ENCODE results near the gene NKAIN4.

The NKAIN4 gene

DNA sequence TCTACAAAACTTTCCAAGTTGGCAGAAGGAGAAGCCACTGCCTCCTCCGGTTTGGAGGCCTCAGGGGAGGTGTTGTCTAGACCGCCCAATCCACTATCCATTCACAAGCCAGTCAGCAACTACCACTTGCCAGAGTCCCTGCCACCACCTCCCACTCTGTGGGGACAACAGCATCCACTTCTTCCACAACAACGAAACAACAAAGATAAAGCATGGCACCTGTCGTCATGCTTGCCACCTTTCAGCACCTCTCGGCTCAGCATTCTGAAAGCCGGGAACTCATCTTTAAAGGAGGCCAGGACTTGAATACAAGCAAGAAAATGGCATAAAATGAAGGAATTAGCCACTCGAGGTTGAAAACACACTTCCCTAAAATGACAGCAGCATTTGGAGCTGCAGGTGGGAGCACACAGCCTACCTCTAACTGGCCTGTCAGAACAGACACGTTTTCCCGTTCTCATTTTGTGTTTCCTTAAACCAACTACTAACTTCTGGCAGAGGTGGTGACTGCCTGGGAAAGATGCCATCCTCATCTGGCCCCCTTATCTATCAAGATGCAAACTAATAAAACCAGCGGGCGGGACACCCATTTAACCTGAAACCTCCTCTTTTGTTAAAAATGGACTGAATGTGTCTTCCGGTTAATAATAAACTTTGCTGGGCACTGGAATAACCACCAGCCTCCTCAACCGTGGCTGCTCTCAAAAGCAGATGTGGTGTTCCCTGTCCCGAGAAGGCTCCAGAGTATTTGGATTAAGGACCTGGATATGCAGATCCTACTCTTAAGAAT lies 60.1 kb downstream of the NKAIN4 start:
- Histone ChIP-seq H4K20me1 (ENCODE audit: insufficient read depth, low read length) (peaks cover 25% of the 10 kb centered on the region), H3K9me2 (replicated peaks; ENCODE audit: insufficient read depth, low read length) (no peaks in the 10 kb centered on the region), H3F3A (ENCODE audit: insufficient read depth, low read length) (no peaks in the 10 kb centered on the region), H3K27ac (ENCODE audit: low read length) (no peak overlapping the region), H3K36me3 (replicated peaks; ENCODE audit: insufficient read depth, low read length) (peaks cover 5% of the 10 kb centered on the region; the same call in 1 of the 2 replicates), H3K4me1 (ENCODE audit: low read length) (no peaks in the 10 kb centered on the region), H3K79me2 (ENCODE audit: low read length) (peaks cover 28% of the 10 kb centered on the region), H3K4me2 (ENCODE audit: low read depth, low read length) (no peak overlapping the region), H3K4me3 (ENCODE audit: low read length) (no peak overlapping the region), H2AFZ (ENCODE audit: low read length) (no peak overlapping the region), H3K9me3 (replicated peaks; ENCODE audit: insufficient read depth, low read length) (no peaks in the 10 kb centered on the region), H3K9ac (ENCODE audit: low read length) (no peak overlapping the region), H3K27me3 (replicated peaks; ENCODE audit: insufficient read depth, low read length) (no peaks in the 10 kb centered on the region)
- no peak for TF ChIP-seq EZH2 (optimal IDR thresholded peaks at IDR 0.05; ENCODE audit: low read depth, low read length)
- no peak for TF ChIP-seq EZH2phosphoT487 (IDR thresholded peaks at IDR 0.05; ENCODE audit: low read length)
- TF ChIP-seq, protein P1, sequence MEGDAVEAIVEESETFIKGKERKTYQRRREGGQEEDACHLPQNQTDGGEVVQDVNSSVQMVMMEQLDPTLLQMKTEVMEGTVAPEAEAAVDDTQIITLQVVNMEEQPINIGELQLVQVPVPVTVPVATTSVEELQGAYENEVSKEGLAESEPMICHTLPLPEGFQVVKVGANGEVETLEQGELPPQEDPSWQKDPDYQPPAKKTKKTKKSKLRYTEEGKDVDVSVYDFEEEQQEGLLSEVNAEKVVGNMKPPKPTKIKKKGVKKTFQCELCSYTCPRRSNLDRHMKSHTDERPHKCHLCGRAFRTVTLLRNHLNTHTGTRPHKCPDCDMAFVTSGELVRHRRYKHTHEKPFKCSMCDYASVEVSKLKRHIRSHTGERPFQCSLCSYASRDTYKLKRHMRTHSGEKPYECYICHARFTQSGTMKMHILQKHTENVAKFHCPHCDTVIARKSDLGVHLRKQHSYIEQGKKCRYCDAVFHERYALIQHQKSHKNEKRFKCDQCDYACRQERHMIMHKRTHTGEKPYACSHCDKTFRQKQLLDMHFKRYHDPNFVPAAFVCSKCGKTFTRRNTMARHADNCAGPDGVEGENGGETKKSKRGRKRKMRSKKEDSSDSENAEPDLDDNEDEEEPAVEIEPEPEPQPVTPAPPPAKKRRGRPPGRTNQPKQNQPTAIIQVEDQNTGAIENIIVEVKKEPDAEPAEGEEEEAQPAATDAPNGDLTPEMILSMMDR (IDR thresholded peaks at IDR 0.05; ENCODE audit: low read length), result no peak
- DNase-seq, result no peak

GRCh38 chr20:63192721-63193120 lies 61.5 kb downstream of the NKAIN4 start:
- TF ChIP-seq, protein P1 (IDR thresholded peaks at IDR 0.05; ENCODE audit: low read length), result no peak
- no peak for TF ChIP-seq EZH2phosphoT487 (IDR thresholded peaks at IDR 0.05; ENCODE audit: low read length)
- TF ChIP-seq EZH2 (optimal IDR thresholded peaks at IDR 0.05; ENCODE audit: low read depth, low read length), result no peak
- no peak for DNase-seq
- Histone ChIP-seq H3K79me2 (ENCODE audit: low read length) (peaks cover 14% of the 10 kb centered on the region), H3K9me2 (replicated peaks; ENCODE audit: insufficient read depth, low read length) (no peaks in the 10 kb centered on the region), H3K27me3 (replicated peaks; ENCODE audit: insufficient read depth, low read length) (no peaks in the 10 kb centered on the region), H3K9me3 (replicated peaks; ENCODE audit: insufficient read depth, low read length) (no peaks in the 10 kb centered on the region), H3K4me1 (ENCODE audit: low read length) (no peaks in the 10 kb centered on the region), H3K36me3 (replicated peaks; ENCODE audit: insufficient read depth, low read length) (peaks cover 5% of the 10 kb centered on the region; the same call in 1 of the 2 replicates), H3K4me2 (ENCODE audit: low read depth, low read length) (no peak overlapping the region), H3F3A (ENCODE audit: insufficient read depth, low read length) (no peaks in the 10 kb centered on the region), H4K20me1 (ENCODE audit: insufficient read depth, low read length) (peaks cover 17% of the 10 kb centered on the region), H3K9ac (ENCODE audit: low read length) (no peak overlapping the region), H3K4me3 (ENCODE audit: low read length) (no peak overlapping the region), H3K27ac (ENCODE audit: low read length) (no peak overlapping the region), H2AFZ (ENCODE audit: low read length) (no peak overlapping the region)

- Histone ChIP-seq H3K9ac (ENCODE audit: low read length) (no peak overlapping the region), H3F3A (ENCODE audit: insufficient read depth, low read length) (no peaks in the 10 kb centered on the region), H3K4me3 (ENCODE audit: low read length) (no peak overlapping the region), H3K4me2 (ENCODE audit: low read depth, low read length) (no peak overlapping the region), H3K27me3 (replicated peaks; ENCODE audit: insufficient read depth, low read length) (no peaks in the 10 kb centered on the region), H3K9me2 (replicated peaks; ENCODE audit: insufficient read depth, low read length) (no peaks in the 10 kb centered on the region), H3K79me2 (ENCODE audit: low read length) (peaks cover under 1% of the 10 kb centered on the region; the same call in 1 of the 2 replicates), H2AFZ (ENCODE audit: low read length) (no peak overlapping the region), H3K9me3 (replicated peaks; ENCODE audit: insufficient read depth, low read length) (no peaks in the 10 kb centered on the region), H3K27ac (ENCODE audit: low read length) (no peak overlapping the region), H3K4me1 (ENCODE audit: low read length) (no peaks in the 10 kb centered on the region), H4K20me1 (ENCODE audit: insufficient read depth, low read length) (0 out of 2 replicates have a peak, but pooled peaks cover 6% of the 10 kb centered on the region), H3K36me3 (replicated peaks; ENCODE audit: insufficient read depth, low read length) (peaks cover 5% of the 10 kb centered on the region; the same call in 1 of the 2 replicates)
- DNase-seq, result no peak
- TF ChIP-seq EZH2 (optimal IDR thresholded peaks at IDR 0.05; ENCODE audit: low read depth, low read length) (no peak), EZH2phosphoT487 (IDR thresholded peaks at IDR 0.05; ENCODE audit: low read length) (no peak)
- TF ChIP-seq, protein P1 (IDR thresholded peaks at IDR 0.05; ENCODE audit: low read length), result no peak
Observed at GRCh38 chr20:63191400-63191799, 62.9 kb downstream of the NKAIN4 start.
